ENCODE data around the gene NEDD4.
"Not testable (repeated sequence)": the region's sequence is repeated elsewhere in the genome, so short reads cannot be mapped to it uniquely, and the experiment has no call there.

Gene NEDD4

GRCh38 chr15:56006371-56006770, 13.0 kb upstream of the NEDD4 start:
- in situ Hi-C loops (cut with HindIII; ENCODE audit: low sequenced_read_pairs), result not testable (repeated sequence)

DNA sequence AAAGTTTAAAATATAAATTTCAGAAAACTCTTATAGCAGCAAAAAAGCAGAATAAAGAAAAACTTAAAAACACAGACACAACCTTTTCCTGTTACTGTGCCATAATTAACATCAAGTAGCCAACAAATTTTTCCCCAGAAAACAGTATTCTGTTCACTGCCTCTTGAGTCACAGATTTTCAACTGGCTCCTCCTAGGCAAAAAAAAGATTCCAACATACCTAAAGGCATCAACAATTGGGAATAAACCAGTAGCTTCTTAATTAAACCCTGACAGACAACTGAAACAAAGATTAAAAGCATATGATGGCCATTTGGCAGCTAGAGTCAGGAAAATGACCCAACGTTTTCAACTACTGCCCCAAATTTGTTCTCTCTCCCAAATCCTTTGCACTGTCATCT, 10.9 kb upstream of the NEDD4 start:
- in situ Hi-C loops (cut with HindIII; ENCODE audit: low sequenced_read_pairs), result not testable (repeated sequence)

- in situ Hi-C loops (cut with HindIII; ENCODE audit: low sequenced_read_pairs), result not testable (repeated sequence)
Measured at GRCh38 chr15:56003777-56004176, 10.4 kb upstream of the NEDD4 start.

DNA sequence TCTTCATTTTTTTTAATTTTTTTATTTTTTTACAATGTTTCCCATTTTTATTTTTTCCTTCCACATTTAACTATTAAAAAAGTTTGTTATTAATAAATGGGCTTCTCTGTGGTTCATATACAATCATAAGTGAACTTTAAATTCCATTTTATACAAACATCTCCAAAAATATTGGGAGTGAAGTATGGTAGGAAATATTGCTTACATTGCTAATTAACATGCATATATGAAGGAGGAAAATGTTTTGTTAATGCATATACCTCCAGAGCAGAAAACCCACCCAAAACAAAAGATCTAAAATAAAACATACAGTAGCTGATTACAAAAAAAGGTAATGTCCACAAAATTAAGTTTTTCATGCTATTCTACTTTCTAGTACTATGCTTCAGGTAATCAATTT, 9.9 kb upstream of the NEDD4 start:
- in situ Hi-C loops (cut with HindIII; ENCODE audit: low sequenced_read_pairs), result not testable (repeated sequence)

DNA sequence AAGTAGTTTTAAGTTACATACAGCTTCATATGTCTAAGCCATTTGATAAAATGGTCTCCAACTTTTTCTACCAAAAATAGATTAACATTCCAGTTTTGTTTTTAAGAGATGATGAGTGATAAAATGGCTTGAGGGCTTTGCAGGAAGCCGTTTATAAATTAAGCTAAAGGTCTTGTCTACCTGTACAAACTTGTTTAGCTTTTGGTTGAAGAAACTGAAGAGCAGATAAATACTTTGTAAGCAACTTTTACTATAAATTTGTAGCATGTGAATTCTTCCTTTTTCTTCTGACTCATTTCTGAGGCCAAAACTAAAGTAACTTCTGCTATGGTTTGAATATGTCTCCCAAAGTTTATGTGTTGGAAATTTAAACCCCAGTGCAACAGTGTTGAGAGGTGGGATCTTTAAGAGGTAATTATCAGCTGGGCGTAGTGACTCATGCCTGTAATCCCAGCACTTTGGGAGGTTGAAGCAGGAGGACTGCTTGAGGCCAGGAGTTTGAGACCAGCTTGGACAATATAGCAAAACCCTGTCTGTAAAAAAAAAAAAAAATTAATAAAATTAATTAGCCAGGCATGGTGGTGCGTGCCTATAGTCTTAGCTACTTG, 8.2 kb upstream of the NEDD4 start:
- in situ Hi-C loops (cut with HindIII; ENCODE audit: low sequenced_read_pairs), result no loop called here

DNA sequence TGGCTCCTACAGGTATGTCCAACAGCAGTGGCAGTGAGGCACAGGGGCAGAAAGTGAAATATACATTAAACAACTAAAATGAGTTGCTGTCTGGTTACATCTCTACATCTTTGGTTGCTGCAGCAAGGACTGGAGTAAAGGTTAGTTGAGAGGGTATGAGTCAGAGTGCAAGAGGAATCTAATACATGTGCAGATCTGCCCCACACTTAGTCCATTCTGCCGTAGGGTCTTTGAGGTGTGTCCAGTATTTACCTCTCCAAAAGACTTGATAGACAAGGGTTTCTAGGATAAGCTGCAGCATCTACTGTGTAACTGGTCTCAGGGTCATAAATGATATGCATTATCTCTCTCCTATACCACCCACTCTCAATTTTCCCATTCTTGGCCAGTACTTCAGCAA, 6.2 kb upstream of the NEDD4 start:
- in situ Hi-C loops (cut with HindIII; ENCODE audit: low sequenced_read_pairs), result no loop called here

- in situ Hi-C loops (cut with HindIII; ENCODE audit: low sequenced_read_pairs), result no loop called here
Measured at GRCh38 chr15:55998478-55998877, 5.1 kb upstream of the NEDD4 start.

GRCh38 chr15:55993804-55994560, 570 bp upstream of the NEDD4 start:
- in situ Hi-C loops (cut with HindIII; ENCODE audit: low sequenced_read_pairs), result no loop called here

- in situ Hi-C loops (cut with HindIII; ENCODE audit: low sequenced_read_pairs), result no loop called here
Measured at GRCh38 chr15:55992769-55993110, 672 bp downstream of the NEDD4 start.

GRCh38 chr15:55991802-55992768, 1.3 kb downstream of the NEDD4 start:
- in situ Hi-C loops (cut with HindIII; ENCODE audit: low sequenced_read_pairs), result no loop called here

- in situ Hi-C loops (cut with HindIII; ENCODE audit: low sequenced_read_pairs), result no loop called here
Measured at GRCh38 chr15:55990998-55991397, 2.4 kb downstream of the NEDD4 start.

DNA sequence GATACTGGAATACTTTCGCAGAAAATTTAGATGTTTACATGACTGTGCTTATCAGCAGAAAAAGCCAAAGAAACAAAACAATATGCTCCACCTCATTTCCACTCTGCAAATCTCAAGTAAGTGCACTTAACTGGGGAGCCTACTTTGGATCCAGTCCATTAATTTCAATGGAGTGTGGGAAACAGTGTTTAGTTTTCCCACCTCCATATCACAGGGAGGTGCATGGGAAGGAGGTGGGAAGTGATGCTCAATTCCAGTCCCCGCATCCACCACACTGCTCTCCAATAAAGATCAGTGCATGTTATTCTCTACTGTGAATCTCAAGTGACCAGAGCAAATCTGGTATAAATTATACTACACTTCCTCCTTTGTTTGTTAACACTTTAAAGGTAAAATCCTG, 2.9 kb downstream of the NEDD4 start:
- in situ Hi-C loops (cut with HindIII; ENCODE audit: low sequenced_read_pairs), result no loop called here

GRCh38 chr15:55989383-55989782, 4.0 kb downstream of the NEDD4 start:
- in situ Hi-C loops (cut with HindIII; ENCODE audit: low sequenced_read_pairs), result no loop called here

- in situ Hi-C loops (cut with HindIII; ENCODE audit: low sequenced_read_pairs), result no loop called here
Measured at GRCh38 chr15:55981582-55982249, 11.7 kb downstream of the NEDD4 start.

DNA sequence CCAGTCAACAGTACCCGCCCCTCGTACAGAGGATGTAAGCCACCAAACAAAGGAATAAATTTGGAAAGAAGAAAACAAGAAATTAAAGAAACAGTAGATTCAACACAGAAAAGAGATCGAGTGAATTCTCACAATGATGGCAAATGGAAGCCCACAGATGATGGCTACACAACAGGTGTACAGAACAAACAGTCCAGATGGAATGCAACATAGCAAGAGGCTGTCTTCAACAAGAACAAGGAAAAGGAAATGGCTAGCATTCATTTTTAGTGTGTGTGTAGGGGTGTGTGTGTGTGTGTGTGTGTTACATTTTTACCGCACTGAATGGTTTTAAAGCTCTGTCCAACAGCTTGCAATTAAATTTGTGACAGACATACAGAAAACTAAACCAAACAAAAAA, 12.9 kb downstream of the NEDD4 start:
- in situ Hi-C loops (cut with HindIII; ENCODE audit: low sequenced_read_pairs), result no loop called here

DNA sequence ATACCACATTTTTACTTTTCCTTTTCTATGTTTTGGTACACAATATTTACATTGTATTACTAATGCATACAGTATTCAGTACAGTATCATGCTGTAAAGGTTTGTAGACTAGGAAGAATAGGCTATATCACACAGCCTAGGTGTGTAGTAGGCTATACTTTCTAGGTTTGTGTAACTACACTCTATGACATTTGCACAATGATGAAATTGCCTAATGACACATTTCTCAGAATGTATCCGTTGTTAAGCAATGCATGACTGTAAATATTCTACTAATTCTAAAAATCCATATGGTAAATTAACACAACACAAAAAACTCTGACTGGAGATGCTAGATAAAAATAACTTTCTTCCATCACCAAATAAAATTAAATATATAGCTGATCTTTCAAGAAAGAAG, 16.2 kb downstream of the NEDD4 start:
- in situ Hi-C loops (cut with HindIII; ENCODE audit: low sequenced_read_pairs), result no loop called here

- in situ Hi-C loops (cut with HindIII; ENCODE audit: low sequenced_read_pairs), result no loop called here
Measured at GRCh38 chr15:55970286-55970685, 23.1 kb downstream of the NEDD4 start.

DNA sequence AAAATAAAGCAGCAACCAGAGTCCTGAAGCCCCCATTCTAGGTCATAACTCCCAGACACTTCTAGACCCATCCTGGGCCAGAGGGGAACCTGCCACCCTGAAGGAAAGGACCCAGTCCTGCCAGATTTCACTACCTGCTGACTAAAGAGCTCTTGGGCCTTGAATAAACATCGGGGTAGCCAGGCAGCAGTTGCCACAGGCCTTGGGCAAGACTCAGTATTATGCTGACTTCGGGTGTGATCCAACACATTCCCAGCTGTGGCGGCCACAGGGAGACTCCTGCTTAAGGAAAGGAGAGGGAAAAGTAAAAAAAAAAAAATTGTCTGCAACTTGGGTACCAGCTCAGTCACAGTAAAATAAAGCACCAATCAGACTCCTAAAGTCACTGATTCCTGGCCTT, 23.8 kb downstream of the NEDD4 start:
- in situ Hi-C loops (cut with HindIII; ENCODE audit: low sequenced_read_pairs), result no loop called here

- in situ Hi-C loops (cut with HindIII; ENCODE audit: low sequenced_read_pairs), result no loop called here
Measured at GRCh38 chr15:55968923-55969322, 24.5 kb downstream of the NEDD4 start.

- in situ Hi-C loops (cut with HindIII; ENCODE audit: low sequenced_read_pairs), result no loop called here
Measured at GRCh38 chr15:55965091-55965490, 28.3 kb downstream of the NEDD4 start.

GRCh38 chr15:55960946-55961345, 32.5 kb downstream of the NEDD4 start:
- in situ Hi-C loops (cut with HindIII; ENCODE audit: low sequenced_read_pairs), result no loop called here

Measured in DLD1 (cell line).